H9 (cell line): ENCODE data around the gene C15orf62. TPM values are rescaled to one million over a fixed set of nuclear protein-coding genes. Genes with fewer than 3 reads are reported as not detected.
A peak's percentile ranks its signal among the peaks of the same experiment; 100 is the strongest.

Source experiments
- DNase-seq: peaks from one replicate; pipeline ENCODE4 v3.0.0-alpha.2; 2017
- H2AFZ ChIP-seq: one replicate; pipeline ENCODE4 v1.6.1; 2013; ENCODE audit warnings: mild to moderate bottlenecking, low read length, control low read depth, moderate library complexity
- H2AK5ac ChIP-seq: 2 replicates; pipeline ENCODE4 v1.6.1; 2013; ENCODE audit warnings: low read length, control low read depth, mixed read lengths; ENCODE audit not compliant: insufficient read length
- H2BK120ac ChIP-seq: one replicate; pipeline ENCODE4 v1.6.1; 2013; ENCODE audit warnings: low read depth, mild to moderate bottlenecking, low read length, control low read depth, inconsistent platforms; ENCODE audit not compliant: poor library complexity, severe bottlenecking
- H2BK12ac ChIP-seq: 2 replicates; pipeline ENCODE4 v1.6.1; 2013; ENCODE audit warnings: low read length, control low read depth, mixed read lengths, low read depth; ENCODE audit not compliant: insufficient read length
- H2BK15ac ChIP-seq: 2 replicates; pipeline ENCODE4 v1.6.1; 2013; ENCODE audit warnings: low read depth, low read length, control low read depth
- H2BK20ac ChIP-seq: one replicate; pipeline ENCODE4 v1.6.1; 2013; ENCODE audit warnings: low read depth, mild to moderate bottlenecking, low read length, control low read depth, inconsistent platforms; ENCODE audit not compliant: poor library complexity, severe bottlenecking
- H2BK5ac ChIP-seq: 2 replicates; pipeline ENCODE4 v1.6.1; 2013; ENCODE audit warnings: low read length, control low read depth, mixed read lengths; ENCODE audit not compliant: insufficient read length
- H3K14ac ChIP-seq: 2 replicates; pipeline ENCODE4 v1.6.1; 2013; ENCODE audit warnings: low read length, control low read depth; ENCODE audit not compliant: insufficient read depth
- H3K18ac ChIP-seq: 2 replicates; pipeline ENCODE4 v1.6.1; 2013; ENCODE audit warnings: low read depth, mild to moderate bottlenecking, mixed read lengths, low read length, control low read depth; ENCODE audit not compliant: insufficient read length
- H3K23ac ChIP-seq: 2 replicates; pipeline ENCODE4 v1.6.1; 2013; ENCODE audit warnings: low read length, control low read depth, mixed read lengths, low read depth; ENCODE audit not compliant: insufficient read length
- H3K23me2 ChIP-seq: 2 replicates; pipeline ENCODE4 v1.6.1; 2013; ENCODE audit warnings: low read depth, mild to moderate bottlenecking, mixed read lengths, low read length, control low read depth; ENCODE audit not compliant: insufficient read length, poor library complexity, severe bottlenecking
- H3K27ac ChIP-seq: 2 replicates; pipeline ENCODE4 v1.5.1; 2013; ENCODE audit warnings: low read length, control low read depth, mixed read lengths, low read depth; ENCODE audit not compliant: insufficient read length
- H3K27me3 ChIP-seq: 2 replicates; pipeline ENCODE4 v1.6.1; 2013; ENCODE audit warnings: low read length, control low read depth, inconsistent platforms; ENCODE audit not compliant: insufficient read depth
- H3K4ac ChIP-seq: 2 replicates; pipeline ENCODE4 v1.6.1; 2013; ENCODE audit warnings: low read depth, mild to moderate bottlenecking, control low read depth, inconsistent platforms, low read length, moderate library complexity
- H3K4me1 ChIP-seq: 2 replicates; pipeline ENCODE4 v1.6.1; 2013; ENCODE audit warnings: low read length, control low read depth, inconsistent platforms; ENCODE audit not compliant: insufficient read depth
- H3K4me2 ChIP-seq: 2 replicates; pipeline ENCODE4 v1.6.1; 2013; ENCODE audit warnings: low read length, control low read depth, mixed read lengths; ENCODE audit not compliant: insufficient read length, insufficient read depth
- H3K56ac ChIP-seq: 2 replicates; pipeline ENCODE4 v1.6.1; 2013; ENCODE audit warnings: low read depth, mild to moderate bottlenecking, mixed read lengths, low read length, control low read depth; ENCODE audit not compliant: insufficient read length
- H3K79me1 ChIP-seq: 2 replicates; pipeline ENCODE4 v1.6.1; 2013; ENCODE audit warnings: low read depth, mild to moderate bottlenecking, moderate library complexity, low read length, control low read depth, inconsistent platforms; ENCODE audit not compliant: insufficient read depth, poor library complexity, severe bottlenecking
- H3K79me2 ChIP-seq: 2 replicates; pipeline ENCODE4 v1.6.1; 2013; ENCODE audit warnings: low read length, control low read depth, inconsistent platforms; ENCODE audit not compliant: insufficient read depth
- H3K9ac ChIP-seq: 2 replicates; pipeline ENCODE4 v1.6.1; 2013; ENCODE audit warnings: low read length, control low read depth, mixed read lengths; ENCODE audit not compliant: insufficient read length; ENCODE audit errors: extremely low read depth
- H3K9me3 ChIP-seq: one replicate; pipeline ENCODE4 v1.6.1; 2013; ENCODE audit warnings: low read depth, low read length, inconsistent platforms; ENCODE audit not compliant: control insufficient read depth
- H3T11ph ChIP-seq: one replicate; pipeline ENCODE4 v1.6.1; 2013; ENCODE audit warnings: mild to moderate bottlenecking, low read length, control low read depth, inconsistent platforms
- H4K20me1 ChIP-seq: one replicate; pipeline ENCODE4 v1.6.1; 2013; ENCODE audit not compliant: control insufficient read depth, insufficient read length, insufficient read depth
- H4K5ac ChIP-seq: 2 replicates; pipeline ENCODE4 v1.6.1; 2013; ENCODE audit warnings: low read depth, mild to moderate bottlenecking, mixed read lengths, low read length, control low read depth; ENCODE audit not compliant: insufficient read length
- H4K8ac ChIP-seq: replicated peaks from 2 replicates; pipeline ENCODE4 v1.6.1; 2013; ENCODE audit warnings: low read length, control low read depth, mixed read lengths, low read depth; ENCODE audit not compliant: insufficient read length
- H4K91ac ChIP-seq: 2 replicates; pipeline ENCODE4 v1.6.1; 2013; ENCODE audit warnings: low read depth, mild to moderate bottlenecking, moderate library complexity, mixed read lengths, low read length, control low read depth; ENCODE audit not compliant: insufficient read length
- H3K27ac Mint-ChIP-seq, 3 experiments: 2 replicates in 2 of 3; 3 replicates in 1 of 3; pipeline ENCODE4 v1.8.0; 2020 to 2021; ENCODE audit warnings: mixed read lengths in 3 of 3, mild to moderate bottlenecking in 1 of 3, moderate library complexity in 1 of 3
- H3K27me3 Mint-ChIP-seq: 2 replicates; pipeline ENCODE4 v1.8.0; 2021; ENCODE audit warnings: low read depth, mild to moderate bottlenecking, moderate library complexity, mixed read lengths
- H3K36me3 Mint-ChIP-seq, 3 experiments: 2 replicates in 2 of 3; 3 replicates in 1 of 3; pipeline ENCODE4 v1.8.0; 2020 to 2021; ENCODE audit warnings: low read depth in 3 of 3, mixed read lengths in 3 of 3; ENCODE audit not compliant: insufficient read depth in 1 of 3
- H3K4me1 Mint-ChIP-seq, 2 experiments: 2 replicates each; pipeline ENCODE4 v1.8.0; 2020; ENCODE audit warnings: mixed read lengths in 2 of 2
- H3K4me3 Mint-ChIP-seq, 2 experiments: 2 replicates in 1 of 2; 3 replicates in 1 of 2; pipeline ENCODE4 v1.8.0; 2020 to 2021; ENCODE audit warnings: mild to moderate bottlenecking in 2 of 2, mixed read lengths in 2 of 2, moderate library complexity in 1 of 2
- H3K9me3 Mint-ChIP-seq, 2 experiments: 2 replicates in 1 of 2; 3 replicates in 1 of 2; pipeline ENCODE4 v1.8.0; 2020; ENCODE audit warnings: mild to moderate bottlenecking in 2 of 2, mixed read lengths in 2 of 2, moderate library complexity in 1 of 2
- CTCF ChIP-seq: fragments of 200-600 bp; sonication (generic); conservative IDR thresholded peaks from 3 replicates; pipeline ENCODE4 v1.8.0; 2021; ENCODE audit warnings: antibody characterized with exemption, mild to moderate bottlenecking
- WGBS: extraction: QIAGEN DNeasy Blood & Tissue Kit; methylation state at CpG from one replicate; pipeline ENCODE4 v1.1.7; 2013; ENCODE audit warnings: missing lambda C conversion rate, low lambda C conversion rate, mixed read lengths; ENCODE audit not compliant: insufficient read length; ENCODE audit errors: extremely low coverage; 5-methylcytosine and 5-hydroxymethylcytosine counted together
- total RNA-seq: library from RNA; stranded (reverse); gene quantifications from 2 replicates; pipeline ENCODE4 v1.2.1, GENCODE V29; 2021

Gene C15orf62
- total RNA-seq, 1 experiment from 2014 or later: 0.70 TPM

GRCh38 chr15:40754574-40754882 lies 15.3 kb upstream of the C15orf62 start:
- no peak overlapping the region for H2BK120ac ChIP-seq
- no peak for TF ChIP-seq CTCF

More at GRCh38 chr15:40754574-40754882, 15.3 kb upstream of the C15orf62 start:
- Histone ChIP-seq H3K18ac (no peak overlapping the region), H3K9me3 (no peaks in the 10 kb centered on the region), H3K23me2 (peaks cover 3% of the 10 kb centered on the region), H2BK5ac (no peak overlapping the region), H3T11ph (no peak overlapping the region), H2AFZ (no peak overlapping the region), H3K27me3 (no peaks in the 10 kb centered on the region), H2BK20ac (no peak overlapping the region), H4K8ac (no peak overlapping the region), H4K5ac (no peak overlapping the region), H4K20me1 (no peaks in the 10 kb centered on the region), H3K4me1 (no peaks in the 10 kb centered on the region), H3K56ac (no peak overlapping the region), H3K4ac (no peak overlapping the region), H2BK12ac (no peak overlapping the region), H3K23ac (no peak overlapping the region), H3K79me1 (no peaks in the 10 kb centered on the region), H3K27ac (no peak overlapping the region), H4K91ac (no peak overlapping the region), H2BK15ac (no peak overlapping the region), H3K4me2 (peak overlapping the region; percentile 77), H3K9ac (peak overlapping the region; percentile 61), H3K79me2 (no peaks in the 10 kb centered on the region), H2AK5ac (no peak overlapping the region), H3K14ac (no peak overlapping the region; the same call in 1 of the 2 replicates)
- DNase-seq: no peak
- peak overlapping the region; percentile 94 for H3K4me3 Mint-ChIP-seq
- H3K36me3 Mint-ChIP-seq: peaks cover 4 to 17% (median 11%) of the 10 kb centered on the region in 3 experiments; a peak in 5 of 7 replicates
- peak overlapping the region in 1 of 3 experiments; percentile 83; a peak in 4 of 7 replicates for H3K27ac Mint-ChIP-seq
- peaks cover 8 to 18% of the 10 kb centered on the region in 2 experiments for H3K4me1 Mint-ChIP-seq
- no peaks in the 10 kb centered on the region for H3K9me3 Mint-ChIP-seq
- no peaks in the 10 kb centered on the region for H3K27me3 Mint-ChIP-seq
- no CpG with 5 or more reads among the region's 22 CpGs for WGBS
